ENCODE results near the gene OVOL2. TPM values are rescaled to one million over a fixed set of nuclear protein-coding genes. Genes with fewer than 3 reads are reported as not detected.
A peak's percentile ranks its signal among the peaks of the same experiment; 100 is the strongest.

The OVOL2 gene
- total RNA-seq, 4 donors from 2014 or later: 28.4 to 87.6 (median 48.3) TPM

- no peaks in the 10 kb centered on the region for H3K36me3 ChIP-seq
- in situ Hi-C loops (cut with MboI; ENCODE audit: low pct_ligation_motif_present in 1 of 4, low pct_unique_long_range_greater_than_20kb in 1 of 4, low sequenced_read_pairs in 3 of 4) (loop anchor here in 2 of 4 donors (10.0 to 25.0 kb wide), 2 partner anchors 477 to 480 kb away; no protein-coding TSS in a partner anchor), intact Hi-C loops (cut with DNase I; ENCODE audit: low total_unique reads) (no loop called here)
- H3K4me1 ChIP-seq: peaks cover 0 to 20% (median 3%) of the 10 kb centered on the region in 4 donors
- TF ChIP-seq EP300 (IDR thresholded peaks at IDR 0.05; ENCODE audit: low read depth) (no peak), POLR2A (IDR thresholded peaks at IDR 0.05) (no peak), CTCF (IDR thresholded peaks at IDR 0.05) (no peak), POLR2AphosphoS5 (IDR thresholded peaks at IDR 0.05) (no peak)
- H3K27ac ChIP-seq: no peak overlapping the region
- no peak for DNase-seq
- no peaks in the 10 kb centered on the region for H3K27me3 ChIP-seq
- 73 to 83% methylated on average over 6 of the region's 6 CpGs for WGBS, 2 donors (ENCODE audit: low coverage in 1 of 2)
- no peaks in the 10 kb centered on the region for H3K9me3 ChIP-seq
- H3K4me3 ChIP-seq: no peak overlapping the region
Observed at GRCh38 chr20:17992224-17992637, 65.5 kb downstream of the OVOL2 start.

DNA sequence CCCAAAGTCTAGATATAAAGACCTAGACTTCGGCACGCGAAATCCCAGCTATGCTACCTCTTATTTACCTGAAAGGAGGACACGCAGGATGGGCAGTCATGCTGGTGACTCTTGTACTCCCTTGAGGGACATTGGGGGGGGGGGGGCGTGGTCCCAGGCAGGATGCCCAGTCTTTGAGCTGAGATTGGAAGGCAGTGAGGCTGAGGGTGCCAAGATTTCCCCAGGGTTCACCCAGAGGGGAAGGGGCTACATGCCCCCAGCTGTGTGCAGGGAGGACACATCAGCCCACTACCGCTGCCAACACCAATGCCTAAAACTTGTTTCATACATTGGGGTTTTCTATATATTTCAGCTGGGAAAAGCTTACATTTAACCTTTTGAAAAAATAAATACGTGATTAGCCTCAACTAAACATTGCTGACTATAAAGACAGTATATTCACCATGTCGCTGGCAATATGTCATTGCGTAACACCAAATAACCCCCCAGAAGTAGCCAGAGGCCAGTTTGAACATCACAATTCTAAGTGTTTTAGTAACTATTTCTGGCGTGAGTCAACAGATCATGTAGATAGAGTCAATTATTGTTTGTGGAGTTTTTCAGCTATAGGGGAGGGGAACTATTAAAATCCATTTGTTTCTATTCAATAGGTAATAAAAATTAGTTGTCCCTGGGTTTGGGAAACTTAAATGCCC lies 67.3 kb downstream of the OVOL2 start:
- peak overlapping the region in 1 of 4 donors; percentile 39 for H3K27ac ChIP-seq
- in situ Hi-C loops (cut with MboI; ENCODE audit: low pct_ligation_motif_present in 1 of 4, low pct_unique_long_range_greater_than_20kb in 1 of 4, low sequenced_read_pairs in 3 of 4): loop anchor here in 2 of 4 donors (10.0 to 25.0 kb wide), 2 partner anchors 476 to 478 kb away; no protein-coding TSS in a partner anchor
- intact Hi-C loops (cut with DNase I; ENCODE audit: low total_unique reads): no loop called here
- 84 to 96% methylated on average over 7 to 10 of the region's 10 CpGs for WGBS, 2 donors (ENCODE audit: low coverage in 1 of 2)
- H3K4me3 ChIP-seq: no peak overlapping the region
- no peaks in the 10 kb centered on the region for H3K27me3 ChIP-seq
- peaks cover 0 to 22% (median 5%) of the 10 kb centered on the region in 4 donors for H3K4me1 ChIP-seq
- no peak for DNase-seq
- H3K36me3 ChIP-seq: no peaks in the 10 kb centered on the region
- TF ChIP-seq CTCF (IDR thresholded peaks at IDR 0.05) (no peak), EP300 (IDR thresholded peaks at IDR 0.05; ENCODE audit: low read depth) (no peak), POLR2A (IDR thresholded peaks at IDR 0.05) (no peak), POLR2AphosphoS5 (IDR thresholded peaks at IDR 0.05) (no peak)
- H3K9me3 ChIP-seq: no peaks in the 10 kb centered on the region

GRCh38 chr20:17987988-17988387 lies 69.7 kb downstream of the OVOL2 start:
- WGBS, 2 donors (ENCODE audit: low coverage in 1 of 2): 95% methylated on average over 3 of the region's 3 CpGs; no CpG with 5 or more reads in 1 of the 2 donors
- in situ Hi-C loops (cut with MboI; ENCODE audit: low pct_ligation_motif_present in 1 of 4, low pct_unique_long_range_greater_than_20kb in 1 of 4, low sequenced_read_pairs in 3 of 4): loop anchor here in 1 of 4 donors (25.0 kb wide), 1 partner anchor 476 kb away; no protein-coding TSS in a partner anchor
- intact Hi-C loops (cut with DNase I; ENCODE audit: low total_unique reads): no loop called here
- no peak for DNase-seq
- Histone ChIP-seq H3K27ac (no peak overlapping the region), H3K4me3 (no peak overlapping the region), H3K36me3 (no peaks in the 10 kb centered on the region), H3K4me1 (peaks cover 0 to 25% (median 10%) of the 10 kb centered on the region in 4 donors), H3K9me3 (no peaks in the 10 kb centered on the region), H3K27me3 (no peaks in the 10 kb centered on the region)
- TF ChIP-seq POLR2AphosphoS5 (IDR thresholded peaks at IDR 0.05) (no peak), EP300 (IDR thresholded peaks at IDR 0.05; ENCODE audit: low read depth) (no peak), POLR2A (IDR thresholded peaks at IDR 0.05) (no peak), CTCF (IDR thresholded peaks at IDR 0.05) (no peak)

GRCh38 chr20:17985388-17986018 lies 72.2 kb downstream of the OVOL2 start:
- H3K4me1 ChIP-seq: peaks cover 0 to 18% (median 10%) of the 10 kb centered on the region in 4 donors
- 59 to 62% methylated on average over 7 of the region's 7 CpGs for WGBS, 2 donors (ENCODE audit: low coverage in 1 of 2)
- H3K9me3 ChIP-seq: no peaks in the 10 kb centered on the region
- in situ Hi-C loops (cut with MboI; ENCODE audit: low pct_ligation_motif_present in 1 of 4, low pct_unique_long_range_greater_than_20kb in 1 of 4, low sequenced_read_pairs in 3 of 4) (loop anchor here in 1 of 4 donors (25.0 kb wide), 1 partner anchor 473 kb away; no protein-coding TSS in a partner anchor), intact Hi-C loops (cut with DNase I; ENCODE audit: low total_unique reads) (no loop called here)
- peak in 2 of 3 donors; percentile 52 to 64 for TF ChIP-seq POLR2AphosphoS5 (IDR thresholded peaks at IDR 0.05)
- no peak for TF ChIP-seq POLR2A (IDR thresholded peaks at IDR 0.05)
- H3K36me3 ChIP-seq: no peaks in the 10 kb centered on the region
- H3K27ac ChIP-seq: peak overlapping the region; percentile 71 to 78 (median 72)
- H3K4me3 ChIP-seq: no peak overlapping the region
- H3K27me3 ChIP-seq: no peaks in the 10 kb centered on the region
- DNase-seq: peak; percentile 21

Measured in transverse colon (tissue), 4 donors.